Stimulated activated CD8-positive, alpha-beta memory T cell treated with anti-CD3 and anti-CD28 coated beads, Interleukin-12 subunit alpha, Interleukin-12 subunit beta, amount 100 ng/mL, for 1 hour (primary cell): ENCODE measurements around the gene POLR3K.
"Not testable (repeated sequence)": the region's sequence is repeated elsewhere in the genome, so short reads cannot be mapped to it uniquely, and the experiment has no call there.

Experiments
- DNase-seq: peaks from one replicate; pipeline ENCODE4 v3.0.0-alpha.2; 2020; ENCODE audit warnings: low read depth

POLR3K gene

GRCh38 chr16:63998-64913 lies 10.8 kb upstream of the POLR3K start:
- DNase-seq: no peak

GRCh38 chr16:63466-63865 lies 10.1 kb upstream of the POLR3K start:
- no peak for DNase-seq

- no peak for DNase-seq
These were observed 9.6 kb upstream of the POLR3K start for GRCh38 chr16:62968-63391.

- no peak for DNase-seq
These were observed 9.0 kb upstream of the POLR3K start for GRCh38 chr16:62283-62967.

GRCh38 chr16:61879-62281 lies 8.5 kb upstream of the POLR3K start:
- no peak for DNase-seq

GRCh38 chr16:60929-61878 lies 7.8 kb upstream of the POLR3K start:
- no peak for DNase-seq

- no peak for DNase-seq
These were observed 6.8 kb upstream of the POLR3K start for GRCh38 chr16:60166-60565.

- no peak for DNase-seq
These were observed 6.1 kb upstream of the POLR3K start for GRCh38 chr16:59440-60059.

- DNase-seq: no peak
These were observed 5.4 kb upstream of the POLR3K start for GRCh38 chr16:58491-59439.

GRCh38 chr16:57711-58110 lies 4.3 kb upstream of the POLR3K start:
- no peak for DNase-seq

GRCh38 chr16:56231-56927 lies 3.0 kb upstream of the POLR3K start:
- DNase-seq: no peak

- DNase-seq: no peak
These were observed 2.2 kb upstream of the POLR3K start for GRCh38 chr16:55571-56136.

- no peak for DNase-seq
These were observed 801 bp upstream of the POLR3K start for GRCh38 chr16:54237-54581.

GRCh38 chr16:50769-51591 lies 2.4 kb downstream of the POLR3K start:
- DNase-seq: no peak

- DNase-seq: no peak
These were observed 6.2 kb downstream of the POLR3K start for GRCh38 chr16:47234-47633.

- DNase-seq: not testable (repeated sequence)
These were observed 6.9 kb downstream of the POLR3K start for GRCh38 chr16:46510-46909.

- no peak for DNase-seq
These were observed 8.0 kb downstream of the POLR3K start for GRCh38 chr16:45454-45853.

GRCh38 chr16:44655-45054 lies 8.8 kb downstream of the POLR3K start:
- DNase-seq: no peak

GRCh38 chr16:43294-43693 lies 10.1 kb downstream of the POLR3K start:
- no peak for DNase-seq
